HepG2 (cell line): ENCODE measurements around the gene MRPS34. TPM values are rescaled to one million over a fixed set of nuclear protein-coding genes. Genes with fewer than 3 reads are reported as not detected.

Source experiments
- ATAC-seq: fragments of 200-7000 bp; cut with Tn5 transposase; 3 replicates; pipeline ENCODE4 v1.9.1; 2020; ENCODE audit warnings: mild to moderate bottlenecking, moderate library complexity
- BruUV-seq: library from RNA; stranded (reverse); fragments of 400-500 nt; replicated peaks from 2 replicates; lab custom pipeline; 2021; lab: Mats Ljungman, UMichigan
- CTCF ChIA-PET: fragments of 300-600 bp; formaldehyde crosslinking; extraction: SDS; loops from one replicate; lab custom pipeline; 2021; ENCODE audit warnings: low total read pairs, inconsistent platforms, low intra/inter-chr PET ratio; lab: Yijun Ruan, JAX
- POLR2A ChIA-PET: fragments of 350-600 bp; sonication (Branson Sonifier 250); formaldehyde crosslinking; loops from one replicate; lab custom pipeline; 2020; ENCODE audit warnings: antibody characterized with exemption, inconsistent platforms; lab: Yijun Ruan, JAX
- DNase-seq: peaks from one replicate; pipeline ENCODE4 v3.0.0-alpha.2; 2015; ENCODE audit warnings: low spot score
- FAIRE-seq: peaks from 3 replicates; lab custom pipeline; 2011; peaks lifted over from hg19 to GRCh38; lab: Jason Lieb, UNC
- H2AFZ ChIP-seq: one replicate; pipeline ENCODE4 v1.6.1; 2011; ENCODE audit warnings: low read length, inconsistent platforms
- H3K27ac ChIP-seq: fragments of 300-600 bp; 3 replicates; pipeline ENCODE4 v1.8.0; 2011; ENCODE audit warnings: mixed run types, mild to moderate bottlenecking, mixed read lengths, low read length, inconsistent platforms; ENCODE audit not compliant: insufficient read depth; ENCODE audit errors: extremely low read length
- H3K27me3 ChIP-seq, 2 experiments: fragments of 200-600 bp in 1 of 2; 2 replicates in 1 of 2; 3 replicates in 1 of 2; pipeline versions ENCODE4 v1.6.0 to v1.8.0; 2011; ENCODE audit warnings: low read length in 2 of 2, mild to moderate bottlenecking in 2 of 2, moderate library complexity in 2 of 2, inconsistent platforms in 1 of 2; ENCODE audit not compliant: insufficient read depth in 2 of 2, control insufficient read depth in 1 of 2
- H3K36me3 ChIP-seq, 2 experiments: fragments of 200-600 bp in 1 of 2; replicated peaks in 1 of 2; 2 replicates in 1 of 2; 3 replicates in 1 of 2; pipeline versions ENCODE4 v1.5.1 to v1.8.0; 2011; ENCODE audit warnings: low read length in 2 of 2, inconsistent platforms in 1 of 2; ENCODE audit not compliant: insufficient read depth in 2 of 2, control insufficient read depth in 1 of 2
- H3K4me1 ChIP-seq: 2 replicates; pipeline ENCODE4 v1.5.1; 2012; ENCODE audit warnings: low read length, inconsistent platforms; ENCODE audit not compliant: insufficient read depth
- H3K4me2 ChIP-seq: 2 replicates; pipeline ENCODE4 v1.6.0; 2011; ENCODE audit warnings: low read depth, low read length, inconsistent platforms
- H3K4me3 ChIP-seq, 3 experiments: fragments of 200-600 bp in 1 of 3; sonication (generic), shearing (Covaris generic) in 1 of 3; replicated peaks in 1 of 3; 2 replicates each; pipeline ENCODE4 v1.5.1; 2011 to 2016; ENCODE audit warnings: low read length in 3 of 3, inconsistent platforms in 2 of 3, low read depth in 2 of 3, mild to moderate bottlenecking in 2 of 3, control low read depth in 1 of 3, mixed read lengths in 1 of 3; ENCODE audit not compliant: insufficient read depth in 1 of 3
- H3K79me2 ChIP-seq: one replicate; pipeline ENCODE4 v1.6.1; 2011; ENCODE audit warnings: low read length, inconsistent platforms; ENCODE audit not compliant: insufficient read depth
- H3K9ac ChIP-seq: 2 replicates; pipeline ENCODE4 v1.6.0; 2011; ENCODE audit warnings: mild to moderate bottlenecking, low read depth, low read length, inconsistent platforms; ENCODE audit not compliant: insufficient read depth
- H3K9me3 ChIP-seq: 2 replicates; pipeline ENCODE4 v1.5.1; 2012; ENCODE audit warnings: mild to moderate bottlenecking, low read length
- H4K20me1 ChIP-seq: 2 replicates; pipeline ENCODE4 v1.6.0; 2011; ENCODE audit warnings: inconsistent platforms, mild to moderate bottlenecking, low read length, moderate library complexity; ENCODE audit not compliant: insufficient read depth
- GLI4 ChIP-seq: sonication (generic); formaldehyde crosslinking; IDR thresholded peaks from 2 replicates; pipeline ENCODE4 v1.5.1; 2020; ENCODE audit warnings: missing genetic modification reagents, mild to moderate bottlenecking, moderate library complexity, borderline replicate concordance
- ZFP41 ChIP-seq: sonication (generic); formaldehyde crosslinking; IDR thresholded peaks from 2 replicates; pipeline ENCODE4 v1.4.0; 2020; ENCODE audit warnings: mild to moderate bottlenecking, missing genetic modification reagents, borderline replicate concordance
- ZNF207 ChIP-seq: fragments of 450-650 bp; IDR thresholded peaks from 2 replicates; pipeline ENCODE4 v1.6.1; 2016; ENCODE audit warnings: antibody characterized with exemption, borderline replicate concordance
- ZNF713 ChIP-seq: sonication (generic); formaldehyde crosslinking; IDR thresholded peaks from 2 replicates; pipeline ENCODE4 v1.4.0; 2020; ENCODE audit warnings: mild to moderate bottlenecking, missing genetic modification reagents
- ZSCAN29 ChIP-seq: sonication (generic); formaldehyde crosslinking; conservative IDR thresholded peaks from 2 replicates; pipeline ENCODE4 v1.4.0; 2020; ENCODE audit warnings: mild to moderate bottlenecking, missing genetic modification reagents
- WGBS: methylation state at CpG from one replicate; pipeline ENCODE4 v1.1.6; 2017; ENCODE audit warnings: low lambda C conversion rate; 5-methylcytosine and 5-hydroxymethylcytosine counted together
- in situ Hi-C: cut with HindIII; loops from 2 replicates; pipeline ENCODE4 v1.10.0; 2017; ENCODE audit warnings: low pct_unique_long_range_greater_than_20kb; ENCODE audit not compliant: extremely low pct_ligation_motif_present
- intact Hi-C: fragments of 100-400 bp; cut with micrococcal nuclease; formaldehyde crosslinking; loops from one replicate; pipeline ENCODE4 v1.10.0; 2022; ENCODE audit not compliant: unreplicated experiment
- polyA plus RNA-seq, 8 experiments: library from polyadenylated mRNA; depleted of rRNA in 3 of 8; stranded (reverse) in 7 of 8; unstranded in 1 of 8; fragments of >200 nt; fragmentation: Illumina TruSeq in 4 of 8; extraction: Trizol in 4 of 8; gene quantifications; 2 replicates each; pipeline versions ENCODE4 v1.2.1 to v1.2.3, GENCODE V29; 2011 to 2016; ENCODE audit warnings: low read depth in 4 of 8, missing spikeins in 1 of 8, mixed read lengths in 1 of 8; ENCODE audit not compliant: insufficient read depth in 1 of 8
- total RNA-seq, 5 experiments: library from RNA; depleted of rRNA; stranded (reverse); fragments of >200 nt; fragmentation: Illumina TruSeq; extraction: Trizol; gene quantifications; 2 replicates each; pipeline ENCODE4 v1.2.3, GENCODE V29; 2016; ENCODE audit warnings: low read depth in 1 of 5
- TF ChIP-seq, protein P1 (sequence below): sonication (generic); formaldehyde crosslinking; IDR thresholded peaks from 2 replicates; pipeline ENCODE4 v1.5.1; 2020; ENCODE audit warnings: mild to moderate bottlenecking, missing genetic modification reagents, borderline replicate concordance
- TF ChIP-seq, protein P2 (sequence below): sonication (generic); formaldehyde crosslinking; IDR thresholded peaks from 2 replicates; pipeline ENCODE4 v1.4.0; 2020; ENCODE audit warnings: missing genetic modification reagents
- TF ChIP-seq, protein P3 (sequence below): fragments of 450-650 bp; IDR thresholded peaks from 2 replicates; pipeline ENCODE4 v1.6.1; 2016

The MRPS34 gene
- total and polyA plus RNA-seq, 2 of the 13 experiments (the other 11 are each of a cell fraction or from before 2014, with no cell fraction given), result 63.5 to 131 TPM

DNA sequence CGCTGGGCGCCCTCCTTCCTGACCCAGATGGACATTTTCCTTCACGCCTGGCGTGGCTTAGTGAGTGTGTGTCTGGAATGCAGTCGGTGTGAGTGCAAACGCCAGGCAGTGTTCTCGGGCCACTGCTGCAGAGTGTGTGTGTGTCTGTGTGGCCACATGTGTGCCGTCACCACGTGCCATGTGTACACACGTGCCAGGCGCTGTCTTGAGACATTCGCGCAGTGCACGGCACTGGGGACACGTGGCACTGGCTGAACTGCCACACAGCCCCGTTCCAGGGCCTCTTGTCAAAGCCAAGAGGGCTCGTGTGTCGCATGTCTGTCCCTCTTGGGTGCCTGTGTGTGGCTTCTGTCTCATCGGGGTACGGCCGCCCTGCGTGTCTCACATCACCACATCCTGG lies 38.1 kb downstream of the MRPS34 start:
- H3K36me3 ChIP-seq, result peaks cover 11 to 25% of the 10 kb centered on the region in 2 experiments; a peak in 3 of 5 replicates
- ChIA-PET POLR2A (no interaction called here), CTCF (no interaction called here)
- 95% methylated on average over 8 of the region's 22 CpGs for WGBS
- H3K4me1 ChIP-seq, result no peaks in the 10 kb centered on the region
- no peak; the same call in 2 of the 3 replicates for ATAC-seq
- intact Hi-C loops (no loop called here), in situ Hi-C loops (no loop called here)
- no peak overlapping the region for H3K4me3 ChIP-seq
- no peak for DNase-seq
- H3K79me2 ChIP-seq, result no peaks in the 10 kb centered on the region
- H3K9ac ChIP-seq, result no peak overlapping the region
- no peak for FAIRE-seq
- peaks cover 20% of the 10 kb centered on the region for H3K9me3 ChIP-seq
- no peaks in the 10 kb centered on the region for H4K20me1 ChIP-seq
- BruUV-seq, result no TSS peak
- H3K4me2 ChIP-seq, result no peak overlapping the region
- TF ChIP-seq, protein P1, sequence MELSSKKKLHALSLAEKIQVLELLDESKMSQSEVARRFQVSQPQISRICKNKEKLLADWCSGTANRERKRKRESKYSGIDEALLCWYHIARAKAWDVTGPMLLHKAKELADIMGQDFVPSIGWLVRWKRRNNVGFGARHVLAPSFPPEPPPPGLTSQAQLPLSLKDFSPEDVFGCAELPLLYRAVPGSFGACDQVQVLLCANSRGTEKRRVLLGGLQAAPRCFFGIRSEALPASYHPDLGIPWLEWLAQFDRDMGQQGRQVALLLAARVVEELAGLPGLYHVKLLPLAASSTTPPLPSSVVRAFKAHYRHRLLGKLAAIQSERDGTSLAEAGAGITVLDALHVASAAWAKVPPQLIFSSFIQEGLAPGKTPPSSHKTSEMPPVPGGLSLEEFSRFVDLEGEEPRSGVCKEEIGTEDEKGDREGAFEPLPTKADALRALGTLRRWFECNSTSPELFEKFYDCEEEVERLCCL, result no peak
- TF ChIP-seq GLI4 (CRISPR knock-in tag) (no peak), ZSCAN29 (CRISPR knock-in tag) (no peak), ZNF207 (no peak), ZFP41 (CRISPR knock-in tag) (no peak), ZNF713 (CRISPR knock-in tag) (no peak)
- TF ChIP-seq, protein P2, sequence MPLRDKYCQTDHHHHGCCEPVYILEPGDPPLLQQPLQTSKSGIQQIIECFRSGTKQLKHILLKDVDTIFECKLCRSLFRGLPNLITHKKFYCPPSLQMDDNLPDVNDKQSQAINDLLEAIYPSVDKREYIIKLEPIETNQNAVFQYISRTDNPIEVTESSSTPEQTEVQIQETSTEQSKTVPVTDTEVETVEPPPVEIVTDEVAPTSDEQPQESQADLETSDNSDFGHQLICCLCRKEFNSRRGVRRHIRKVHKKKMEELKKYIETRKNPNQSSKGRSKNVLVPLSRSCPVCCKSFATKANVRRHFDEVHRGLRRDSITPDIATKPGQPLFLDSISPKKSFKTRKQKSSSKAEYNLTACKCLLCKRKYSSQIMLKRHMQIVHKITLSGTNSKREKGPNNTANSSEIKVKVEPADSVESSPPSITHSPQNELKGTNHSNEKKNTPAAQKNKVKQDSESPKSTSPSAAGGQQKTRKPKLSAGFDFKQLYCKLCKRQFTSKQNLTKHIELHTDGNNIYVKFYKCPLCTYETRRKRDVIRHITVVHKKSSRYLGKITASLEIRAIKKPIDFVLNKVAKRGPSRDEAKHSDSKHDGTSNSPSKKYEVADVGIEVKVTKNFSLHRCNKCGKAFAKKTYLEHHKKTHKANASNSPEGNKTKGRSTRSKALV (CRISPR knock-in tag), result no peak
- TF ChIP-seq, protein P3, sequence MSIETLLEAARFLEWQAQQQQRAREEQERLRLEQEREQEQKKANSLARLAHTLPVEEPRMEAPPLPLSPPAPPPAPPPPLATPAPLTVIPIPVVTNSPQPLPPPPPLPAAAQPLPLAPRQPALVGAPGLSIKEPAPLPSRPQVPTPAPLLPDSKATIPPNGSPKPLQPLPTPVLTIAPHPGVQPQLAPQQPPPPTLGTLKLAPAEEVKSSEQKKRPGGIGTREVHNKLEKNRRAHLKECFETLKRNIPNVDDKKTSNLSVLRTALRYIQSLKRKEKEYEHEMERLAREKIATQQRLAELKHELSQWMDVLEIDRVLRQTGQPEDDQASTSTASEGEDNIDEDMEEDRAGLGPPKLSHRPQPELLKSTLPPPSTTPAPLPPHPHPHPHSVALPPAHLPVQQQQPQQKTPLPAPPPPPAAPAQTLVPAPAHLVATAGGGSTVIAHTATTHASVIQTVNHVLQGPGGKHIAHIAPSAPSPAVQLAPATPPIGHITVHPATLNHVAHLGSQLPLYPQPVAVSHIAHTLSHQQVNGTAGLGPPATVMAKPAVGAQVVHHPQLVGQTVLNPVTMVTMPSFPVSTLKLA, result peak; percentile 63
- H3K27me3 ChIP-seq, result no peaks in the 10 kb centered on the region; a peak in 1 of 5 replicates
- no peak overlapping the region for H3K27ac ChIP-seq
- H2AFZ ChIP-seq, result no peak overlapping the region
